Vagina (tissue), 2 donors: ENCODE results near the gene PRKAR2B. TPM values are rescaled to one million over a fixed set of nuclear protein-coding genes. Genes with fewer than 3 reads are reported as not detected.
"Not testable (repeated sequence)": the region's sequence is repeated elsewhere in the genome, so short reads cannot be mapped to it uniquely, and the experiment has no call there.

Experiments used
- DNase-seq, 2 donors: peaks; one replicate each; pipeline ENCODE4 v3.0.0-alpha.2; 2017; ENCODE audit errors: extremely low spot score in 2 of 2
- H3K27ac ChIP-seq: fragments of 200-600 bp; sonication (generic); one replicate; pipeline ENCODE4 v1.5.1; 2019
- H3K27me3 ChIP-seq: fragments of 200-600 bp; sonication (generic); one replicate; pipeline ENCODE4 v1.5.1; 2019
- H3K36me3 ChIP-seq, 2 donors: fragments of 200-600 bp; sonication (generic); one replicate each; pipeline ENCODE4 v1.5.1; 2017 to 2019
- H3K4me1 ChIP-seq: fragments of 200-600 bp; sonication (generic); one replicate; pipeline ENCODE4 v1.5.1; 2019
- H3K4me3 ChIP-seq, 2 donors: fragments of 200-600 bp; sonication (generic); 1 replicate in 1 of 2; 2 replicates in 1 of 2; pipeline ENCODE4 v1.5.1; 2016 to 2019
- H3K9me3 ChIP-seq: fragments of 200-600 bp; sonication (generic); one replicate; pipeline ENCODE4 v1.5.1; 2019
- POLR2A ChIP-seq, 2 donors: fragments of 450-650 bp; IDR thresholded peaks; one replicate each; pipeline ENCODE4 v1.6.1; 2017; ENCODE audit warnings: antibody characterized with exemption in 2 of 2, mild to moderate bottlenecking in 2 of 2, moderate library complexity in 2 of 2
- POLR2AphosphoS5 ChIP-seq, 2 donors: sonication (generic); formaldehyde crosslinking; IDR thresholded peaks; one replicate each; pipeline ENCODE4 v1.9.0; 2017; ENCODE audit warnings: antibody characterized with exemption in 2 of 2, mild to moderate bottlenecking in 2 of 2, low read depth in 1 of 2; ENCODE audit not compliant: insufficient read depth in 1 of 2
- intact Hi-C: fragments of 100-400 bp; cut with DNase I; formaldehyde crosslinking; loops from one replicate; pipeline ENCODE4 v1.15.1; 2023
- total RNA-seq: library from RNA; depleted of rRNA; stranded (reverse); fragments of >200 nt; gene quantifications from one replicate; pipeline ENCODE4 v1.2.3, GENCODE V29; 2016
- TF ChIP-seq, protein P1 (sequence below), 3 experiments: fragments of 450-650 bp in 2 of 3; fragments of 200-600 bp in 1 of 3; sonication (generic) in 1 of 3; IDR thresholded peaks; one replicate each; pipeline ENCODE4 v1.5.1; 2017 to 2019; ENCODE audit warnings: antibody characterized with exemption in 3 of 3, mild to moderate bottlenecking in 2 of 3, moderate library complexity in 2 of 3

Gene PRKAR2B
- total RNA-seq, 1 donor from 2014 or later = 16.5 TPM

DNA sequence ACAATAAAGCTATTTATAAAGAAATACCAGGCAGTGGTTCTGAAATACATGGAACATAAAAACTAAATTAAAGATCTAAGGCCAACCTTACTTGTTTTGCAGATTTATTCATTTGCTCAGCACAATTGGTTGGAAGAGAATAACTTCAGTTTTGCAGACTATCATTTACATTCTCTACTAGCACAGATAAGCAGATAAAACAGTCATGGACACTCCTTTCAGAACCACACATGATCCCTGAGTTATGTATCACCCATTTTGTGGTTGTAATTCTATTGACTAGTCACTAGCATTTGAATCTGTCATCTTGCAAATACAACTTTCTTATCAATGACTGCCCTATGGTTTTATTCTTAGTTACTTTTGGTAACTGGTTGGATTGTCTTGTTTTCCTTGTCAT lies 45.1 kb downstream of the PRKAR2B start:
- Histone ChIP-seq H3K27me3 (no peaks in the 10 kb centered on the region), H3K36me3 (no peaks in the 10 kb centered on the region), H3K27ac (no peak overlapping the region), H3K4me3 (no peak overlapping the region), H3K9me3 (no peaks in the 10 kb centered on the region), H3K4me1 (no peaks in the 10 kb centered on the region)
- intact Hi-C loops = no loop called here
- TF ChIP-seq POLR2A (IDR thresholded peaks at IDR 0.05) (no peak), POLR2AphosphoS5 (IDR thresholded peaks at IDR 0.05; ENCODE audit: insufficient read depth in 1 of 2, low read depth in 1 of 2) (no peak)
- TF ChIP-seq, protein P1, sequence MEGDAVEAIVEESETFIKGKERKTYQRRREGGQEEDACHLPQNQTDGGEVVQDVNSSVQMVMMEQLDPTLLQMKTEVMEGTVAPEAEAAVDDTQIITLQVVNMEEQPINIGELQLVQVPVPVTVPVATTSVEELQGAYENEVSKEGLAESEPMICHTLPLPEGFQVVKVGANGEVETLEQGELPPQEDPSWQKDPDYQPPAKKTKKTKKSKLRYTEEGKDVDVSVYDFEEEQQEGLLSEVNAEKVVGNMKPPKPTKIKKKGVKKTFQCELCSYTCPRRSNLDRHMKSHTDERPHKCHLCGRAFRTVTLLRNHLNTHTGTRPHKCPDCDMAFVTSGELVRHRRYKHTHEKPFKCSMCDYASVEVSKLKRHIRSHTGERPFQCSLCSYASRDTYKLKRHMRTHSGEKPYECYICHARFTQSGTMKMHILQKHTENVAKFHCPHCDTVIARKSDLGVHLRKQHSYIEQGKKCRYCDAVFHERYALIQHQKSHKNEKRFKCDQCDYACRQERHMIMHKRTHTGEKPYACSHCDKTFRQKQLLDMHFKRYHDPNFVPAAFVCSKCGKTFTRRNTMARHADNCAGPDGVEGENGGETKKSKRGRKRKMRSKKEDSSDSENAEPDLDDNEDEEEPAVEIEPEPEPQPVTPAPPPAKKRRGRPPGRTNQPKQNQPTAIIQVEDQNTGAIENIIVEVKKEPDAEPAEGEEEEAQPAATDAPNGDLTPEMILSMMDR (IDR thresholded peaks at IDR 0.05) = no peak
- DNase-seq = no peak

DNA sequence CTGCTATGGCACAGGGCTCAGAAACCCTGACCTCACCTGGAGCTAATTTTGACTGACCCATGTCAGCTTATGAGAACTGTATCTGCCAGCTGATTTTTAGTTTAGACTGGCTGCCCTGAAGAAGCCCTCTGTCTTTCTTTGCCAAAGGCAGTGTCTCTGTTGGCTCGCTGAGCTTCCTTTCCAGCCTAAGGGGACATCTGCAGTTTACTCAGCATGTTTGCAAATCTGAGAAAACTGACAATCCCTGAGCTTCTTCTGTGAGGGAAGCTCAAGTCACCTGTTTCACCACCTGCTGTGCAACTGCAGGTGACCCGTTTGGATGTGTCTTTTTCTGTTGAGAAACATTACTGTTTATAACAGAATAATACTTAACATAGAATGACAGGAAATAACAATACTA lies 46.0 kb downstream of the PRKAR2B start:
- H3K27me3 ChIP-seq = no peaks in the 10 kb centered on the region
- no peak for DNase-seq
- H3K9me3 ChIP-seq = no peaks in the 10 kb centered on the region
- H3K4me1 ChIP-seq = no peaks in the 10 kb centered on the region
- no peak overlapping the region for H3K27ac ChIP-seq
- no peak overlapping the region for H3K4me3 ChIP-seq
- no peak for TF ChIP-seq POLR2A (IDR thresholded peaks at IDR 0.05)
- TF ChIP-seq POLR2AphosphoS5 (IDR thresholded peaks at IDR 0.05; ENCODE audit: insufficient read depth in 1 of 2, low read depth in 1 of 2) = no peak
- TF ChIP-seq, protein P1 (IDR thresholded peaks at IDR 0.05) = no peak
- H3K36me3 ChIP-seq = no peaks in the 10 kb centered on the region
- intact Hi-C loops = no loop called here

DNA sequence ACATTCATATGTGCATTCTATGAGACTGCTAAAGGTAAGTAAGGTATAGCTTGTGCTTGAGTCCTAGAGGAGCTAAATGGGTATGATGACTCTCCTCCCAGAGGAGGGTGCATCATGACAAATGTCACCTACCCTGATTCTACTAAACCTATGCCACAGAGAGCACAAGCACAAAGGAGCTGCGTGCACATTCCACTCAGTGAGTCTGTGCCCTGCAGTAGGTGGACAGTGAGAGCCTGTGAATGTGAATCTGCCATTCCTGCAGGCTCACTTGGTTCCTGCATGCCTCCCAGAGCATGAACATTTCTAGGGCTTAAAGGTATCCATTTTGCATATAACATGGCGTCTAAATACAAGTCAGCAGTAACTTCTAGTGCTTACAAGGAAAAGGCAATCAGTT lies 46.8 kb downstream of the PRKAR2B start:
- H3K27me3 ChIP-seq = no peaks in the 10 kb centered on the region
- no peaks in the 10 kb centered on the region for H3K4me1 ChIP-seq
- DNase-seq = no peak
- H3K27ac ChIP-seq = no peak overlapping the region
- no peak for TF ChIP-seq POLR2AphosphoS5 (IDR thresholded peaks at IDR 0.05; ENCODE audit: insufficient read depth in 1 of 2, low read depth in 1 of 2)
- TF ChIP-seq POLR2A (IDR thresholded peaks at IDR 0.05) = no peak
- TF ChIP-seq, protein P1 (IDR thresholded peaks at IDR 0.05) = no peak
- H3K9me3 ChIP-seq = no peaks in the 10 kb centered on the region
- no peaks in the 10 kb centered on the region for H3K36me3 ChIP-seq
- no peak overlapping the region for H3K4me3 ChIP-seq
- intact Hi-C loops = no loop called here

DNA sequence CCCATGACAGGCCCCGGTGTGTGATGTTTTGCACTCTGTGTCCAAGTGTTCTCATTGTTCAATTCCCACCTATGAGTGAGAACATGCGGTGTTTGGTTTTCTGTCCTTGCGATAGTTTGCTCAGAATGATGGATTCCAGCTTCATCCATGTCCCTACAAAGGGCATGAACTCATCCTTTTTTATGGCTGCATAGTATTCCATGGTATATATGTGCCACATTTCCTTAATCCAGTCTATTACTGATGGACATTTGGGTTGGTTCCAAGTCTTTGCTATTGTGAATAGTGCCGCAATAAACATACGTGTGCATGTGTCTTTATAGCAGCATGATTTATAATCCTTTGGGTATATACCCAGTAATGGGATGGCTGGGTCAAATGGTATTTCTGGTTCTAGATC lies 49.2 kb downstream of the PRKAR2B start:
- H3K9me3 ChIP-seq, H3K4me3 ChIP-seq, H3K27me3 ChIP-seq, H3K36me3 ChIP-seq, H3K27ac ChIP-seq, H3K4me1 ChIP-seq, intact Hi-C loops, DNase-seq: not testable (repeated sequence)

DNA sequence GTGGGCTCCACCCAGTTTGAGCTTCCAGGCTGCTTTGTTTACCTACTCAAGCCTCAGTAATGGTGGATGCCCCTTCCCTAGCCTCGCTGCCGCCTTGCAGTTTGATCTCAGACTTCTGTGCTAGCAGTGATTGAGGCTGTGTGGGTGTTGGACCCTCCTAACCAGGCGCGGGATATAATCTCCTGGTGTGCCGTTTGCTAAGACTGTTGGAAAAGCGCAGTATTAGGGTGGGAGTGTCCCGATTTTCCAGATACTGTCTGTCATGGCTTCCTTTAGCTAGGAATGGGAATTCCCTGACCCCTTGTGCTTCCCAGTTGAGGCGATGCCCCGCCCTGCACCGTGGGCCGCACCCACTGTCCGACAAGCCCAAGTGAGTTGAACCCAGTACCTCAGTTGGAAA lies 54.6 kb downstream of the PRKAR2B start:
- intact Hi-C loops, H3K36me3 ChIP-seq, H3K27ac ChIP-seq, H3K9me3 ChIP-seq, H3K4me1 ChIP-seq, H3K27me3 ChIP-seq, DNase-seq, H3K4me3 ChIP-seq: not testable (repeated sequence)

DNA sequence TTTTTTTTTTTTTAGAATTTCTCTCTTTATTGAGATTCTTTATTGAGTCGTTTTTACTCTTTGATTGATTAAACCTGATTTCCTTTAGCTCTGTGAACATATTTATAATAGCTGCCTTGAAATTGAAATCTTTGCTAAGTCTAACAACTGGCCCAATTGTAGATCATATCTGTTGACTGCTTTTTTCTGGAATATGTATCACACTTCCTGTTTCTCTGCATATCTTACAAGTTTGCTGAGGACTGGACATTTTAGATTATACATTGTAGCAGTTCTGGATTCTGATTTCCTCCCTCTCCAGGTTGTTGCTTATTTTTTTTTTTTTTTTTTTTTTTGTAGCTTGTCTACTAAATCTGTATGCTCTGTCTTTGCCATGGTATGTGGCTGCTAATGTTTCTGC lies 56.3 kb downstream of the PRKAR2B start:
- no peaks in the 10 kb centered on the region for H3K36me3 ChIP-seq
- no peak for DNase-seq
- no peak for TF ChIP-seq POLR2AphosphoS5 (IDR thresholded peaks at IDR 0.05; ENCODE audit: insufficient read depth in 1 of 2, low read depth in 1 of 2)
- TF ChIP-seq POLR2A (IDR thresholded peaks at IDR 0.05) = no peak
- TF ChIP-seq, protein P1 (IDR thresholded peaks at IDR 0.05) = no peak

More for the DNA sequence above, 56.3 kb downstream of the PRKAR2B start:
- no peaks in the 10 kb centered on the region for H3K4me1 ChIP-seq
- H3K9me3 ChIP-seq = no peaks in the 10 kb centered on the region
- intact Hi-C loops = no loop called here
- H3K27me3 ChIP-seq = no peaks in the 10 kb centered on the region
- no peak overlapping the region for H3K27ac ChIP-seq
- no peak overlapping the region for H3K4me3 ChIP-seq
